ENCODE results near the gene C5orf46.
A peak's percentile ranks its signal among the peaks of the same experiment; 100 is the strongest.
"Not testable (repeated sequence)": the region's sequence is repeated elsewhere in the genome, so short reads cannot be mapped to it uniquely, and the experiment has no call there.

C5orf46 gene

GRCh38 chr5:147906326-147907095 is at the start of gene C5orf46:
Gene C5orf46 (minus strand): TSS chr5:147906538. CDS start chr5:147906501, 37 bp downstream.
- no peaks in the 10 kb centered on the region for H3K27me3 ChIP-seq (replicated peaks)
- H3K27ac ChIP-seq: peak within 1 kb of the TSS; percentile 35
- H3K36me3 ChIP-seq (replicated peaks): no peaks in the 10 kb centered on the region
- peak within 1 kb of the TSS; percentile 6 for H3K4me3 ChIP-seq (ENCODE audit: low read depth, low read length)
- peak; percentile 53 for DNase-seq
- TF ChIP-seq, protein P1, sequence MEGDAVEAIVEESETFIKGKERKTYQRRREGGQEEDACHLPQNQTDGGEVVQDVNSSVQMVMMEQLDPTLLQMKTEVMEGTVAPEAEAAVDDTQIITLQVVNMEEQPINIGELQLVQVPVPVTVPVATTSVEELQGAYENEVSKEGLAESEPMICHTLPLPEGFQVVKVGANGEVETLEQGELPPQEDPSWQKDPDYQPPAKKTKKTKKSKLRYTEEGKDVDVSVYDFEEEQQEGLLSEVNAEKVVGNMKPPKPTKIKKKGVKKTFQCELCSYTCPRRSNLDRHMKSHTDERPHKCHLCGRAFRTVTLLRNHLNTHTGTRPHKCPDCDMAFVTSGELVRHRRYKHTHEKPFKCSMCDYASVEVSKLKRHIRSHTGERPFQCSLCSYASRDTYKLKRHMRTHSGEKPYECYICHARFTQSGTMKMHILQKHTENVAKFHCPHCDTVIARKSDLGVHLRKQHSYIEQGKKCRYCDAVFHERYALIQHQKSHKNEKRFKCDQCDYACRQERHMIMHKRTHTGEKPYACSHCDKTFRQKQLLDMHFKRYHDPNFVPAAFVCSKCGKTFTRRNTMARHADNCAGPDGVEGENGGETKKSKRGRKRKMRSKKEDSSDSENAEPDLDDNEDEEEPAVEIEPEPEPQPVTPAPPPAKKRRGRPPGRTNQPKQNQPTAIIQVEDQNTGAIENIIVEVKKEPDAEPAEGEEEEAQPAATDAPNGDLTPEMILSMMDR (IDR thresholded peaks at IDR 0.05; ENCODE audit: low read depth, low read length, missing control alignments): no peak
- in situ Hi-C loops (cut with HindIII; ENCODE audit: low pct_ligation_motif_present, low sequenced_read_pairs): no loop called here

GRCh38 chr5:147954971-147955370 is 48.6 kb upstream of the C5orf46 start:
- Histone ChIP-seq H3K27me3 (replicated peaks) (no peaks in the 10 kb centered on the region), H3K27ac (no peak overlapping the region), H3K36me3 (replicated peaks) (no peaks in the 10 kb centered on the region), H3K4me3 (ENCODE audit: low read depth, low read length) (no peak overlapping the region)
- in situ Hi-C loops (cut with HindIII; ENCODE audit: low pct_ligation_motif_present, low sequenced_read_pairs): no loop called here
- DNase-seq: no peak
- TF ChIP-seq, protein P1 (IDR thresholded peaks at IDR 0.05; ENCODE audit: low read depth, low read length, missing control alignments): no peak

DNA sequence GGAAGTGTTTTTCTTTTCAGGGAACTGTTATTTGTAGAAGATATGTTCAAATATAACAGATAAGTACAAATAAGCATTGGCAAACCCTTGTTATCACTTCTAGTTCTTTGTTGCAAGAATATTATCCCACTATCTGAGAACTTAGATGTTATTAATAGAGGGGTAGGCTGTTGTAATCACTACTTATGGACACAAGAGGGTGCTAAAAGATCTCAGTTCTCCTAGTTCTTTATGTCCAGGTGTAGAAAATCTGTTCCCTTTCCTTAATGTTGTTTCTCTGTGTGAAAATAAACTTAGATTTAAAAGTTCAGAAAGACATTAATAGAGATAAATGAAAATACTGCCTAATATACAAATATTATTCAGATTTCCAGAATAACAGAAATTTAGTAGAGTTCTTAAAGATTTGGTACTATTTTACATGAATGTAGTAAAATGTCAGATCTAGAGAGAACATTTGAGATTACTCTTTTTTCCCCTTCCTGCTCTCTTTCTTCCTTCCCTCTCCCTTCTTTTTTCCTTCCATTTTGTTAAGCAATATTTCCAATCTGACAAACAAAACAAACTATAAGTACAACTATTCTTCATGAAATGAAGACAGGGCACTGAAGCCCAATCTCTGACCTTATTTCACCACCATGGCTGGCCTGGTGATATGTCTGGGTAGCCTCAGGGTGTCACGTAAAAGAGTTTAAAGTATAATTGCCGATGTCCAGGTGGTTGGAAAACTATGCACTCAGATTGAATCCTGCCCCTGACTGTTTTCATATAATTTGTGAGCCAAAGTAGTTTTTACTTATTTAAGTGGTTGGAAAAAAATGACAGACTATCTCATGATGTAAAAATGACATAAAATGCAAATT is 43.6 kb upstream of the C5orf46 start:
- no peaks in the 10 kb centered on the region for H3K27me3 ChIP-seq (replicated peaks)
- in situ Hi-C loops (cut with HindIII; ENCODE audit: low pct_ligation_motif_present, low sequenced_read_pairs): no loop called here
- H3K36me3 ChIP-seq (replicated peaks): no peaks in the 10 kb centered on the region
- H3K27ac ChIP-seq: no peak overlapping the region
- no peak for DNase-seq
- TF ChIP-seq, protein P1 (IDR thresholded peaks at IDR 0.05; ENCODE audit: low read depth, low read length, missing control alignments): peak; percentile 53
- no peak overlapping the region for H3K4me3 ChIP-seq (ENCODE audit: low read depth, low read length)

- H3K27ac ChIP-seq; H3K4me3 ChIP-seq (ENCODE audit: low read depth, low read length); DNase-seq; in situ Hi-C loops (cut with HindIII; ENCODE audit: low pct_ligation_motif_present, low sequenced_read_pairs); H3K27me3 ChIP-seq (replicated peaks); H3K36me3 ChIP-seq (replicated peaks): not testable (repeated sequence)
Observed at GRCh38 chr5:147946658-147947274, 40.4 kb upstream of the C5orf46 start.

- no peak for DNase-seq
- Histone ChIP-seq H3K36me3 (replicated peaks) (no peaks in the 10 kb centered on the region), H3K27me3 (replicated peaks) (no peaks in the 10 kb centered on the region), H3K4me3 (ENCODE audit: low read depth, low read length) (no peak overlapping the region), H3K27ac (no peak overlapping the region)
- TF ChIP-seq, protein P1 (IDR thresholded peaks at IDR 0.05; ENCODE audit: low read depth, low read length, missing control alignments): no peak
- in situ Hi-C loops (cut with HindIII; ENCODE audit: low pct_ligation_motif_present, low sequenced_read_pairs): no loop called here
Observed at GRCh38 chr5:147939431-147940114, 33.2 kb upstream of the C5orf46 start.
